ENCODE results near the gene ANO5. TPM values are rescaled to one million over a fixed set of nuclear protein-coding genes. Genes with fewer than 3 reads are reported as not detected.

Gene ANO5
- total RNA-seq, 2 donors from 2014 or later = 7.5 to 8.2 TPM

- no peaks in the 10 kb centered on the region for H3K4me1 ChIP-seq
- no peaks in the 10 kb centered on the region for H3K27me3 ChIP-seq
- H3K9ac ChIP-seq (ENCODE audit: low read depth in 2 of 2, low read length in 2 of 2) = no peak overlapping the region
- no peak overlapping the region for H3K27ac ChIP-seq
- no peak overlapping the region for H3K4me3 ChIP-seq
- intact Hi-C loops (cut with DNase I) = no loop called here
- no peaks in the 10 kb centered on the region for H3K9me3 ChIP-seq
- TF ChIP-seq, protein P1, sequence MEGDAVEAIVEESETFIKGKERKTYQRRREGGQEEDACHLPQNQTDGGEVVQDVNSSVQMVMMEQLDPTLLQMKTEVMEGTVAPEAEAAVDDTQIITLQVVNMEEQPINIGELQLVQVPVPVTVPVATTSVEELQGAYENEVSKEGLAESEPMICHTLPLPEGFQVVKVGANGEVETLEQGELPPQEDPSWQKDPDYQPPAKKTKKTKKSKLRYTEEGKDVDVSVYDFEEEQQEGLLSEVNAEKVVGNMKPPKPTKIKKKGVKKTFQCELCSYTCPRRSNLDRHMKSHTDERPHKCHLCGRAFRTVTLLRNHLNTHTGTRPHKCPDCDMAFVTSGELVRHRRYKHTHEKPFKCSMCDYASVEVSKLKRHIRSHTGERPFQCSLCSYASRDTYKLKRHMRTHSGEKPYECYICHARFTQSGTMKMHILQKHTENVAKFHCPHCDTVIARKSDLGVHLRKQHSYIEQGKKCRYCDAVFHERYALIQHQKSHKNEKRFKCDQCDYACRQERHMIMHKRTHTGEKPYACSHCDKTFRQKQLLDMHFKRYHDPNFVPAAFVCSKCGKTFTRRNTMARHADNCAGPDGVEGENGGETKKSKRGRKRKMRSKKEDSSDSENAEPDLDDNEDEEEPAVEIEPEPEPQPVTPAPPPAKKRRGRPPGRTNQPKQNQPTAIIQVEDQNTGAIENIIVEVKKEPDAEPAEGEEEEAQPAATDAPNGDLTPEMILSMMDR (IDR thresholded peaks at IDR 0.05) = no peak
- H3K36me3 ChIP-seq = no peaks in the 10 kb centered on the region
- no peak for DNase-seq
These were observed 28.3 kb downstream of the ANO5 start for GRCh38 chr11:22221143-22221542.

DNA sequence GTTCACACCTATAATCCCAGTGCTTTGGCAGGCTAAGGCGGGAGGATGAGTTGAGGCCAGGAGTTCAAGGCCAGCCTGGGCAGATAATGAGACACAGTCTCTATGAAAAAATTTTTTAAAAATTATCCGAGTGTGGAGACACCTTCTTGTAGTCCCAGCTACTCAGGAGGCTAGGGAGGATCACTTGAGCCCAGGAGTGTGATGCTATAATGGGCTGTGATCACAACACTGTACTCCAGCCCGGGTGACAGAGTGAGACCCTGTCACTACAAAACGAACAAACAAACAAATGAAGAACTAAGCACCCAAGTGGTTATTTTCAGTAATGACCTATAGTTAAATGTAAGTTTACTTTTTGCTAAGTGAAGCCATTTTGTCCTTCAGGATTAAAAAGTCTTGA is 32.3 kb downstream of the ANO5 start:
- Histone ChIP-seq H3K9ac (ENCODE audit: low read depth in 2 of 2, low read length in 2 of 2) (no peak overlapping the region), H3K9me3 (no peaks in the 10 kb centered on the region), H3K4me3 (no peak overlapping the region), H3K36me3 (no peaks in the 10 kb centered on the region), H3K27ac (no peak overlapping the region), H3K27me3 (no peaks in the 10 kb centered on the region), H3K4me1 (no peaks in the 10 kb centered on the region)
- DNase-seq = no peak
- intact Hi-C loops (cut with DNase I) = no loop called here
- TF ChIP-seq, protein P1 (IDR thresholded peaks at IDR 0.05) = no peak

GRCh38 chr11:22234743-22235142 is 41.9 kb downstream of the ANO5 start:
- TF ChIP-seq, protein P1 (IDR thresholded peaks at IDR 0.05) = no peak
- DNase-seq = no peak
- Histone ChIP-seq H3K36me3 (no peaks in the 10 kb centered on the region), H3K9me3 (no peaks in the 10 kb centered on the region), H3K4me1 (no peaks in the 10 kb centered on the region), H3K4me3 (no peak overlapping the region), H3K27ac (no peak overlapping the region), H3K9ac (ENCODE audit: low read depth in 2 of 2, low read length in 2 of 2) (no peak overlapping the region), H3K27me3 (no peaks in the 10 kb centered on the region)
- intact Hi-C loops (cut with DNase I) = no loop called here

- TF ChIP-seq, protein P1 (IDR thresholded peaks at IDR 0.05) = peak; percentile 36
- H3K27me3 ChIP-seq = no peaks in the 10 kb centered on the region
- no peak for DNase-seq
- no peaks in the 10 kb centered on the region for H3K36me3 ChIP-seq
- H3K9me3 ChIP-seq = no peaks in the 10 kb centered on the region
- no peak overlapping the region for H3K9ac ChIP-seq (ENCODE audit: low read depth in 2 of 2, low read length in 2 of 2)
- H3K27ac ChIP-seq = no peak overlapping the region
- H3K4me1 ChIP-seq = no peaks in the 10 kb centered on the region
- intact Hi-C loops (cut with DNase I) = loop anchor here (5.0 kb wide), 1 partner anchor 62 kb away; no protein-coding TSS in a partner anchor
- no peak overlapping the region for H3K4me3 ChIP-seq
These were observed 52.2 kb downstream of the ANO5 start for GRCh38 chr11:22244986-22245592.

- intact Hi-C loops (cut with DNase I) = no loop called here
- DNase-seq = no peak
- TF ChIP-seq, protein P1 (IDR thresholded peaks at IDR 0.05) = no peak
- Histone ChIP-seq H3K27me3 (no peaks in the 10 kb centered on the region), H3K9me3 (no peaks in the 10 kb centered on the region), H3K36me3 (no peaks in the 10 kb centered on the region), H3K27ac (no peak overlapping the region), H3K4me1 (no peaks in the 10 kb centered on the region), H3K9ac (ENCODE audit: low read depth in 2 of 2, low read length in 2 of 2) (no peak overlapping the region), H3K4me3 (no peak overlapping the region)
These were observed 54.1 kb downstream of the ANO5 start for GRCh38 chr11:22246992-22247391.

Data from colonic mucosa (tissue), 4 donors.